HFFc6 (cell line): Measurements from ENCODE around the gene PTER. TPM values are rescaled to one million over a fixed set of nuclear protein-coding genes. Genes with fewer than 3 reads are reported as not detected.

ENCODE experiments used
- DNase-seq: peaks from one replicate; pipeline ENCODE4 v3.0.0-alpha.2; 2018
- H3K27ac Mint-ChIP-seq: 2 replicates; pipeline ENCODE4 v1.8.0; 2020; ENCODE audit warnings: mild to moderate bottlenecking, mixed read lengths
- H3K27me3 Mint-ChIP-seq: 2 replicates; pipeline ENCODE4 v1.8.0; 2021; ENCODE audit warnings: mild to moderate bottlenecking, moderate library complexity, mixed read lengths; ENCODE audit not compliant: insufficient read depth
- H3K36me3 Mint-ChIP-seq: 2 replicates; pipeline ENCODE4 v1.8.0; 2021; ENCODE audit warnings: low read depth, mixed read lengths
- H3K4me1 Mint-ChIP-seq: 2 replicates; pipeline ENCODE4 v1.8.0; 2020; ENCODE audit warnings: low read depth, mixed read lengths
- H3K4me3 Mint-ChIP-seq: 2 replicates; pipeline ENCODE4 v1.8.0; 2020; ENCODE audit warnings: mild to moderate bottlenecking, moderate library complexity, mixed read lengths
- H3K9me3 Mint-ChIP-seq: 2 replicates; pipeline ENCODE4 v1.8.0; 2020; ENCODE audit warnings: mild to moderate bottlenecking, mixed read lengths
- total RNA-seq, 6 experiments: library from RNA; stranded (reverse); fragmentation: NEBNext Ultra II Directional; extraction: Animal tissue kit (Norgen Biotek cat#: 25700); gene quantifications; 2 replicates in 1 of 6; 3 replicates in 5 of 6; pipeline ENCODE4 v1.2.3, GENCODE V29; 2021
- TF ChIP-seq, protein P1 (sequence below): fragments of 200-600 bp; sonication (generic); IDR thresholded peaks from 2 replicates; pipeline ENCODE4 v1.5.0; 2021; ENCODE audit warnings: antibody characterized with exemption, mild to moderate bottlenecking

PTER gene
- total RNA-seq, 6 experiments from 2014 or later: 0.47 to 4.7 (median 3.0) TPM

DNA sequence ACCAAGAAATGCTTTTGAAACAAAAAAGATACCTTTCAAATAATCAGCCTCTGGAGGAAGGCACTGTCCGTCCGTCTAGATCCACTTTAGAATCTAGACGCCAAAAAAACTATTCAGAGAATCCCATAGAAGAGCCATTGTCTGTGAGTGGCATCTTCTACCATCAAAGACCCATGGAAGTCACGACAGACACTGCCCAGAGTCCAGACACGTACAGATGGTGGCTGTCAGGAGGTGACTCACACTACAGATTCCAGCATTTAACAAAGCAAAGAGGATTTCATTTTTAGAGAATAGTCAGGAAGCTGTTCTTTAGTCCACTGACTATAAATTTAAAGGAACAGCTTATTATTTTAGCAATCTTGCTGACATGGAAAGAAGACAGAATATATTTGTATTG lies 73.2 kb downstream of the PTER start:
- Mint-ChIP-seq H3K27ac (no peak overlapping the region), H3K36me3 (no peaks in the 10 kb centered on the region), H3K27me3 (no peaks in the 10 kb centered on the region), H3K4me1 (no peaks in the 10 kb centered on the region), H3K9me3 (no peaks in the 10 kb centered on the region), H3K4me3 (no peak overlapping the region)
- TF ChIP-seq, protein P1, sequence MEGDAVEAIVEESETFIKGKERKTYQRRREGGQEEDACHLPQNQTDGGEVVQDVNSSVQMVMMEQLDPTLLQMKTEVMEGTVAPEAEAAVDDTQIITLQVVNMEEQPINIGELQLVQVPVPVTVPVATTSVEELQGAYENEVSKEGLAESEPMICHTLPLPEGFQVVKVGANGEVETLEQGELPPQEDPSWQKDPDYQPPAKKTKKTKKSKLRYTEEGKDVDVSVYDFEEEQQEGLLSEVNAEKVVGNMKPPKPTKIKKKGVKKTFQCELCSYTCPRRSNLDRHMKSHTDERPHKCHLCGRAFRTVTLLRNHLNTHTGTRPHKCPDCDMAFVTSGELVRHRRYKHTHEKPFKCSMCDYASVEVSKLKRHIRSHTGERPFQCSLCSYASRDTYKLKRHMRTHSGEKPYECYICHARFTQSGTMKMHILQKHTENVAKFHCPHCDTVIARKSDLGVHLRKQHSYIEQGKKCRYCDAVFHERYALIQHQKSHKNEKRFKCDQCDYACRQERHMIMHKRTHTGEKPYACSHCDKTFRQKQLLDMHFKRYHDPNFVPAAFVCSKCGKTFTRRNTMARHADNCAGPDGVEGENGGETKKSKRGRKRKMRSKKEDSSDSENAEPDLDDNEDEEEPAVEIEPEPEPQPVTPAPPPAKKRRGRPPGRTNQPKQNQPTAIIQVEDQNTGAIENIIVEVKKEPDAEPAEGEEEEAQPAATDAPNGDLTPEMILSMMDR: no peak
- DNase-seq: no peak

DNA sequence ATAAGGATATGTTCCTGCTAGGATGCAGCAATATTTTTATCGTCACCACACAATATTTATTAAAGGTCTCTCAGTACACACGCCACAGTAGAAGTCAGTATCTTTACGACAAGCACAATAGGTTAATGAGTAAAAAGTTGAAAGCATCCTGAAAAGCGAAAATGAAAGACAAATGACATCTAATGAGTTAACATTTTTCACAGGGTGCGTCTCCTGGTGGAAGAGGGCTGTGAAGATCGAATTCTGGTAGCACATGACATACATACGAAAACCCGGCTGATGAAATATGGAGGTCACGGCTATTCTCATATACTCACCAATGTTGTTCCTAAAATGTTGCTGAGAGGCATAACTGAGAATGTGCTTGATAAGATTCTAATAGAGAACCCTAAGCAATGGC lies 74.0 kb downstream of the PTER start:
- Mint-ChIP-seq H3K4me3 (no peak overlapping the region), H3K4me1 (no peaks in the 10 kb centered on the region), H3K9me3 (no peaks in the 10 kb centered on the region), H3K27ac (no peak overlapping the region), H3K36me3 (no peaks in the 10 kb centered on the region), H3K27me3 (no peaks in the 10 kb centered on the region)
- DNase-seq: no peak
- TF ChIP-seq, protein P1: no peak

DNA sequence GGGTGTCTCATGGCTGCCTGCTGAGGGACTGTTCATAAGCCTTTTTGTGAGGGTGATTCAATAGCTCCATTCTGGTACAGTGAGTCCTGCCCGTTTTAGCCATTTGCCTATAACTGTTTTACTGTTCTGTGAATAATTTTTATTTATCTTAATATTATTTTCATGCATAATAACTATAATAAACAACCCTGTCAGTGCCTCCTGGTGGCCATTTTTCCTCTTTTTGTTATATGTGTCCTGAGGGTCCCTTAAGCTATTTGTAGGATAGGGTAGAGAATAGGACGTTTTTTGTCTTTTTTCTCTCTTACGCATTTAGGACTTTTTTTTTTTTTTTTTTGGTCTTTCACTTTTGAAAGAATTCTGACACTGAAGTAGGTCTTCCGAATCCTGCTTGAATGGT lies 82.0 kb downstream of the PTER start:
- H3K4me1 Mint-ChIP-seq: peaks cover 6% of the 10 kb centered on the region
- no peak overlapping the region for H3K27ac Mint-ChIP-seq
- H3K4me3 Mint-ChIP-seq: no peak overlapping the region
- H3K27me3 Mint-ChIP-seq: peaks cover 33% of the 10 kb centered on the region
- TF ChIP-seq, protein P1: peak; percentile 63
- no peak for DNase-seq
- H3K9me3 Mint-ChIP-seq: no peaks in the 10 kb centered on the region
- 0 out of 2 replicates have a peak, but pooled peaks cover 3% of the 10 kb centered on the region for H3K36me3 Mint-ChIP-seq

DNA sequence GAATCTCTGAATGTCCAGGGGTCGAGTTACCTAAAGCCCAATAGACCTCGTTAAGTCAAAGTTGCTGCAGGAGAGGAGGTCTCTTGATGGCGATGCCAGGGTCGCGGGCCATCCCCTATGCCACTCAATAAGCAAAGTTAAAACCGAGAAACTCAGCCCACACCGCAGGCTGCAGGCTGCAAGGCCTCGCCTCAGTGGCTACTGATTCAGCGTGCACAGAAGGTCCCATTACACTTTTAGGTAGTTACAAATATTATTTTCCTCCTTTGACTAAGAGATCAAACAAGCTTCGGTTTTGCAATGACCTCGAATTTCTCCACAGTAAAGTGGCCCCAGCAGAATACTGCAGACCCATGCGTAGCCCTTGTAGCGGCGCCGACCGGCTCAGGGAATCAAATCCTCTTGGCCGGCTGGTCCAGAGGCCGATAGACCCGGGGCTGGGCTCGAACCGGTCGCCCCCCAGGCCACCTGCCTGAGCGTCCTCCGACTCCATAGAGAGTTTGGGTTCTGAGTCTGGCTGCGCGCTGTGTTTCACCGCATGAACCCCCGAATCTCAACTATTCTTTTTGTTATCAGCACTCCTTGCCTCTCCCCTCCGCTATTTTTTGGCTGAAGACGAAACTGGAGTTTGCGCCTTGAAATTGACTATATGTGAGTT lies 82.6 kb downstream of the PTER start:
- DNase-seq: no peak
- Mint-ChIP-seq H3K36me3 (0 out of 2 replicates have a peak, but pooled peaks cover 3% of the 10 kb centered on the region), H3K9me3 (no peaks in the 10 kb centered on the region), H3K4me1 (peaks cover 6% of the 10 kb centered on the region), H3K27me3 (peaks cover 36% of the 10 kb centered on the region), H3K4me3 (peak overlapping the region; percentile 50), H3K27ac (no peak overlapping the region)
- TF ChIP-seq, protein P1: no peak

- Mint-ChIP-seq H3K36me3 (0 out of 2 replicates have a peak, but pooled peaks cover 3% of the 10 kb centered on the region), H3K27ac (no peak overlapping the region), H3K4me3 (peak overlapping the region; percentile 50), H3K9me3 (no peaks in the 10 kb centered on the region), H3K4me1 (peaks cover 6% of the 10 kb centered on the region), H3K27me3 (peaks cover 40% of the 10 kb centered on the region)
- TF ChIP-seq, protein P1: no peak
- no peak for DNase-seq
Observed at GRCh38 chr10:16519908-16520861, 83.4 kb downstream of the PTER start.
